HCEC 1CT (cell line): ENCODE data around the gene ARHGAP1.
"Not testable (repeated sequence)": the region's sequence is repeated elsewhere in the genome, so short reads cannot be mapped to it uniquely, and the experiment has no call there.

Experiments used
- DNase-seq: peaks from one replicate; pipeline ENCODE4 v3.0.0-alpha.2; 2017

Gene ARHGAP1

GRCh38 chr11:46670521-46670920, 29.9 kb downstream of the ARHGAP1 start:
- not testable (repeated sequence) for DNase-seq

- no peak for DNase-seq
Measured at GRCh38 chr11:46669711-46670139, 30.7 kb downstream of the ARHGAP1 start.

GRCh38 chr11:46668480-46669085, 31.8 kb downstream of the ARHGAP1 start:
- no peak for DNase-seq

- no peak for DNase-seq
Measured at GRCh38 chr11:46667043-46667481, 33.4 kb downstream of the ARHGAP1 start.

- no peak for DNase-seq
Measured at GRCh38 chr11:46666516-46666915, 33.9 kb downstream of the ARHGAP1 start.

- no peak for DNase-seq
Measured at GRCh38 chr11:46665356-46665755, 35.1 kb downstream of the ARHGAP1 start.

GRCh38 chr11:46664612-46665011, 35.8 kb downstream of the ARHGAP1 start:
- DNase-seq: no peak

- no peak for DNase-seq
Measured at GRCh38 chr11:46663277-46663940, 37.0 kb downstream of the ARHGAP1 start.

GRCh38 chr11:46662366-46662765, 38.1 kb downstream of the ARHGAP1 start:
- DNase-seq: no peak

- DNase-seq: no peak
Measured at GRCh38 chr11:46661836-46662235, 38.6 kb downstream of the ARHGAP1 start.

- peak; percentile 37 for DNase-seq
Measured at GRCh38 chr11:46659908-46660307, 40.5 kb downstream of the ARHGAP1 start.

- peak; percentile 34 for DNase-seq
Measured at GRCh38 chr11:46658259-46658658, 42.2 kb downstream of the ARHGAP1 start.

- DNase-seq: no peak
Measured at GRCh38 chr11:46657186-46657585, 43.2 kb downstream of the ARHGAP1 start.

- DNase-seq: no peak
Measured at GRCh38 chr11:46655631-46656030, 44.8 kb downstream of the ARHGAP1 start.

- DNase-seq: peak; percentile 90
Measured at GRCh38 chr11:46649180-46649738, 51.2 kb downstream of the ARHGAP1 start.

GRCh38 chr11:46643986-46644385, 56.4 kb downstream of the ARHGAP1 start:
- DNase-seq: no peak

- no peak for DNase-seq
Measured at GRCh38 chr11:46643531-46643930, 56.9 kb downstream of the ARHGAP1 start.

- DNase-seq: no peak
Measured at GRCh38 chr11:46642627-46643335, 57.6 kb downstream of the ARHGAP1 start.

GRCh38 chr11:46641639-46642038, 58.8 kb downstream of the ARHGAP1 start:
- no peak for DNase-seq

- no peak for DNase-seq
Measured at GRCh38 chr11:46640036-46640788, 60.2 kb downstream of the ARHGAP1 start.

- no peak for DNase-seq
Measured at GRCh38 chr11:46639197-46639839, 61.1 kb downstream of the ARHGAP1 start.

GRCh38 chr11:46637546-46637945, 62.9 kb downstream of the ARHGAP1 start:
- no peak for DNase-seq
